ENCODE data around the gene RGS17.

- TF ChIP-seq CTCF (conservative IDR thresholded peaks at IDR 0.05; ENCODE audit: low read length), result no peak
- no peak for TF ChIP-seq EZH2phosphoT487 (IDR thresholded peaks at IDR 0.05; ENCODE audit: borderline replicate concordance)
Measured at GRCh38 chr6:153090241-153090930, 40.7 kb downstream of the RGS17 start.
